Measurements from ENCODE around the gene SFMBT2.

Gene SFMBT2

GRCh38 chr10:7134448-7134847, 276.4 kb downstream of the SFMBT2 start:
- DNase-seq (ENCODE audit: low spot score): no peak

GRCh38 chr10:7133958-7134357, 276.9 kb downstream of the SFMBT2 start:
- no peak for DNase-seq (ENCODE audit: low spot score)

GRCh38 chr10:7133278-7133677, 277.6 kb downstream of the SFMBT2 start:
- no peak for DNase-seq (ENCODE audit: low spot score)

GRCh38 chr10:7130191-7130911, 280.5 kb downstream of the SFMBT2 start:
- no peak for DNase-seq (ENCODE audit: low spot score)

- no peak for DNase-seq (ENCODE audit: low spot score)
These were observed 287.1 kb downstream of the SFMBT2 start for GRCh38 chr10:7123774-7124173.

- no peak for DNase-seq (ENCODE audit: low spot score)
These were observed 288.3 kb downstream of the SFMBT2 start for GRCh38 chr10:7122561-7122960.

GRCh38 chr10:7121154-7121797, 289.6 kb downstream of the SFMBT2 start:
- DNase-seq (ENCODE audit: low spot score): no peak

GRCh38 chr10:7119325-7120015, 291.4 kb downstream of the SFMBT2 start:
- no peak for DNase-seq (ENCODE audit: low spot score)

- no peak for DNase-seq (ENCODE audit: low spot score)
These were observed 292.8 kb downstream of the SFMBT2 start for GRCh38 chr10:7117806-7118674.

GRCh38 chr10:7117177-7117799, 293.5 kb downstream of the SFMBT2 start:
- no peak for DNase-seq (ENCODE audit: low spot score)

- DNase-seq (ENCODE audit: low spot score): no peak
These were observed 299.3 kb downstream of the SFMBT2 start for GRCh38 chr10:7111561-7111960.

- no peak for DNase-seq (ENCODE audit: low spot score)
These were observed 299.7 kb downstream of the SFMBT2 start for GRCh38 chr10:7111089-7111488.
